IPS-18c (cell line): Measurements from ENCODE around the gene SIRT7.
A peak's percentile ranks its signal among the peaks of the same experiment; 100 is the strongest.

ENCODE experiments used
- H3K4me3 ChIP-seq: 2 replicates; pipeline ENCODE4 v1.7.0; 2013; ENCODE audit warnings: low read depth, mild to moderate bottlenecking, low read length, moderate library complexity; ENCODE audit not compliant: insufficient read depth
- H3K9me3 ChIP-seq: one replicate; pipeline ENCODE4 v1.6.1; 2013; ENCODE audit warnings: mild to moderate bottlenecking, low read length, moderate library complexity; ENCODE audit not compliant: control insufficient read depth, insufficient read depth

Gene SIRT7

GRCh38 chr17:81888988-81889595 lies 28.9 kb downstream of the SIRT7 start:
- Histone ChIP-seq H3K4me3 (no peak overlapping the region), H3K9me3 (no peaks in the 10 kb centered on the region)

- no peak overlapping the region for H3K4me3 ChIP-seq
- peaks cover 2% of the 10 kb centered on the region for H3K9me3 ChIP-seq
These were observed 29.6 kb downstream of the SIRT7 start for GRCh38 chr17:81888105-81888987.

- Histone ChIP-seq H3K4me3 (no peak overlapping the region), H3K9me3 (peaks cover 2% of the 10 kb centered on the region)
These were observed 32.0 kb downstream of the SIRT7 start for GRCh38 chr17:81885869-81886548.

- peaks cover 2% of the 10 kb centered on the region for H3K9me3 ChIP-seq
- H3K4me3 ChIP-seq = no peak overlapping the region
These were observed 32.5 kb downstream of the SIRT7 start for GRCh38 chr17:81885454-81885853.

GRCh38 chr17:81884968-81885367 lies 33.0 kb downstream of the SIRT7 start:
- H3K9me3 ChIP-seq = peaks cover 2% of the 10 kb centered on the region
- H3K4me3 ChIP-seq = no peak overlapping the region

- Histone ChIP-seq H3K9me3 (peaks cover 2% of the 10 kb centered on the region), H3K4me3 (no peak overlapping the region)
These were observed 33.5 kb downstream of the SIRT7 start for GRCh38 chr17:81884520-81884919.

GRCh38 chr17:81879121-81879520 lies 38.9 kb downstream of the SIRT7 start:
- Histone ChIP-seq H3K4me3 (no peak overlapping the region), H3K9me3 (peaks cover 2% of the 10 kb centered on the region)

GRCh38 chr17:81878294-81878693 lies 39.7 kb downstream of the SIRT7 start:
- no peak overlapping the region for H3K4me3 ChIP-seq
- no peaks in the 10 kb centered on the region for H3K9me3 ChIP-seq

- Histone ChIP-seq H3K9me3 (no peaks in the 10 kb centered on the region), H3K4me3 (no peak overlapping the region)
These were observed 40.4 kb downstream of the SIRT7 start for GRCh38 chr17:81877569-81877968.

- no peaks in the 10 kb centered on the region for H3K9me3 ChIP-seq
- H3K4me3 ChIP-seq = peak overlapping the region; percentile 89
These were observed 46.4 kb downstream of the SIRT7 start for GRCh38 chr17:81871387-81872230.

GRCh38 chr17:81870981-81871386 lies 47.0 kb downstream of the SIRT7 start, which contains the start of gene ARHGDIA:
TSS of gene ARHGDIA (minus strand) at chr17:81871337. CDS start at chr17:81869930, 1,407 bp downstream.
- peak within 1 kb of the TSS; percentile 89 for H3K4me3 ChIP-seq
- H3K9me3 ChIP-seq = no peaks in the 10 kb centered on the region

GRCh38 chr17:81870131-81870980 lies 47.6 kb downstream of the SIRT7 start:
- Histone ChIP-seq H3K9me3 (no peaks in the 10 kb centered on the region), H3K4me3 (peak overlapping the region; percentile 78)

GRCh38 chr17:81869221-81870130 lies 48.5 kb downstream of the SIRT7 start:
- Histone ChIP-seq H3K9me3 (no peaks in the 10 kb centered on the region), H3K4me3 (peak overlapping the region; percentile 78)

GRCh38 chr17:81868674-81869220 lies 49.2 kb downstream of the SIRT7 start:
- Histone ChIP-seq H3K9me3 (no peaks in the 10 kb centered on the region), H3K4me3 (no peak overlapping the region)

GRCh38 chr17:81867991-81868673 lies 49.8 kb downstream of the SIRT7 start:
- no peak overlapping the region for H3K4me3 ChIP-seq
- H3K9me3 ChIP-seq = no peaks in the 10 kb centered on the region
